Transverse colon (tissue), 4 donors: Measurements from ENCODE around the gene NR3C1.

Source experiments
- CTCF ChIP-seq, 5 experiments: fragments of 200-600 bp in 3 of 5; fragments of 450-650 bp in 2 of 5; sonication (generic) in 3 of 5; IDR thresholded peaks; 1 replicate in 2 of 5; 2 replicates in 3 of 5; pipeline ENCODE4 v1.5.1; 2016 to 2017; ENCODE audit warnings: antibody characterized with exemption in 5 of 5, inconsistent platforms in 3 of 5, mild to moderate bottlenecking in 2 of 5, moderate library complexity in 1 of 5
- EP300 ChIP-seq: sonication (generic); formaldehyde crosslinking; IDR thresholded peaks from one replicate; pipeline ENCODE4 v1.6.1; 2017; ENCODE audit warnings: antibody characterized with exemption, low read depth
- POLR2A ChIP-seq: fragments of 450-650 bp; IDR thresholded peaks from one replicate; pipeline ENCODE4 v1.6.1; 2016; ENCODE audit warnings: antibody characterized with exemption, mild to moderate bottlenecking, moderate library complexity
- POLR2AphosphoS5 ChIP-seq, 3 donors: sonication (generic); formaldehyde crosslinking; IDR thresholded peaks; one replicate each; pipeline ENCODE4 v1.6.1; 2016; ENCODE audit warnings: antibody characterized with exemption in 3 of 3

GRCh38 chr5:143440448-143441115 lies 37.1 kb upstream of the NR3C1 start:
- TF ChIP-seq CTCF (IDR thresholded peaks at IDR 0.05) (no peak), POLR2A (no peak), POLR2AphosphoS5 (IDR thresholded peaks at IDR 0.05) (no peak), EP300 (no peak)
